Progenitor cell of endocrine pancreas (in vitro differentiated cells): ENCODE results near the gene ATP6V1B1. TPM values are rescaled to one million over a fixed set of nuclear protein-coding genes. Genes with fewer than 3 reads are reported as not detected.

Source experiments
- DNase-seq: peaks from one replicate; pipeline ENCODE4 v3.0.0; 2021; ENCODE audit warnings: low spot score; ENCODE audit not compliant: unreplicated experiment
- H3K27ac Mint-ChIP-seq: 2 replicates; pipeline ENCODE4 v1.8.0; 2021; ENCODE audit warnings: mild to moderate bottlenecking, moderate library complexity, mixed read lengths
- H3K27me3 Mint-ChIP-seq: 2 replicates; pipeline ENCODE4 v1.8.0; 2021; ENCODE audit warnings: mixed read lengths
- H3K36me3 Mint-ChIP-seq: 2 replicates; pipeline ENCODE4 v1.8.0; 2022; ENCODE audit warnings: mixed read lengths; ENCODE audit not compliant: insufficient read depth
- H3K4me1 Mint-ChIP-seq: 2 replicates; pipeline ENCODE4 v1.8.0; 2021; ENCODE audit warnings: low read depth, mixed read lengths
- H3K4me3 Mint-ChIP-seq: 2 replicates; pipeline ENCODE4 v1.8.0; 2021; ENCODE audit warnings: low read depth, mild to moderate bottlenecking, moderate library complexity, mixed read lengths
- H3K9me3 Mint-ChIP-seq: 2 replicates; pipeline ENCODE4 v1.8.0; 2021; ENCODE audit warnings: low read depth, mixed read lengths
- total RNA-seq: library from RNA; stranded (reverse); gene quantifications from 2 replicates; pipeline ENCODE4 v1.2.1, GENCODE V29; 2021
- TF ChIP-seq, protein P1 (sequence below): fragments of 200-600 bp; sonication (generic); IDR thresholded peaks from one replicate; pipeline ENCODE4 v1.5.0; 2021; ENCODE audit warnings: antibody characterized with exemption, mild to moderate bottlenecking; ENCODE audit not compliant: unreplicated experiment

The ATP6V1B1 gene
- total RNA-seq, 1 donor from 2014 or later: not detected

GRCh38 chr2:70978341-70979179, 42.9 kb downstream of the ATP6V1B1 start, which contains the start of gene ANKRD53:
ANKRD53 (plus strand) TSS chr2:70978630; CDS start chr2:70978646, 16 bp downstream.
- DNase-seq: peak; percentile 75
- Mint-ChIP-seq H3K4me3 (peak within 1 kb of the TSS; percentile 75), H3K27ac (peak within 1 kb of the TSS; percentile 94), H3K36me3 (no peaks in the 10 kb centered on the region), H3K4me1 (peaks cover 20% of the 10 kb centered on the region), H3K27me3 (no peaks in the 10 kb centered on the region), H3K9me3 (no peaks in the 10 kb centered on the region)
- TF ChIP-seq, protein P1, sequence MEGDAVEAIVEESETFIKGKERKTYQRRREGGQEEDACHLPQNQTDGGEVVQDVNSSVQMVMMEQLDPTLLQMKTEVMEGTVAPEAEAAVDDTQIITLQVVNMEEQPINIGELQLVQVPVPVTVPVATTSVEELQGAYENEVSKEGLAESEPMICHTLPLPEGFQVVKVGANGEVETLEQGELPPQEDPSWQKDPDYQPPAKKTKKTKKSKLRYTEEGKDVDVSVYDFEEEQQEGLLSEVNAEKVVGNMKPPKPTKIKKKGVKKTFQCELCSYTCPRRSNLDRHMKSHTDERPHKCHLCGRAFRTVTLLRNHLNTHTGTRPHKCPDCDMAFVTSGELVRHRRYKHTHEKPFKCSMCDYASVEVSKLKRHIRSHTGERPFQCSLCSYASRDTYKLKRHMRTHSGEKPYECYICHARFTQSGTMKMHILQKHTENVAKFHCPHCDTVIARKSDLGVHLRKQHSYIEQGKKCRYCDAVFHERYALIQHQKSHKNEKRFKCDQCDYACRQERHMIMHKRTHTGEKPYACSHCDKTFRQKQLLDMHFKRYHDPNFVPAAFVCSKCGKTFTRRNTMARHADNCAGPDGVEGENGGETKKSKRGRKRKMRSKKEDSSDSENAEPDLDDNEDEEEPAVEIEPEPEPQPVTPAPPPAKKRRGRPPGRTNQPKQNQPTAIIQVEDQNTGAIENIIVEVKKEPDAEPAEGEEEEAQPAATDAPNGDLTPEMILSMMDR: no peak

- Mint-ChIP-seq H3K4me3 (peak overlapping the region; percentile 60), H3K36me3 (no peaks in the 10 kb centered on the region), H3K4me1 (peaks cover 20% of the 10 kb centered on the region), H3K9me3 (no peaks in the 10 kb centered on the region), H3K27ac (peak overlapping the region; percentile 29), H3K27me3 (no peaks in the 10 kb centered on the region)
- DNase-seq: no peak
- TF ChIP-seq, protein P1: no peak
These were observed 43.4 kb downstream of the ATP6V1B1 start for GRCh38 chr2:70979180-70979488.

DNA sequence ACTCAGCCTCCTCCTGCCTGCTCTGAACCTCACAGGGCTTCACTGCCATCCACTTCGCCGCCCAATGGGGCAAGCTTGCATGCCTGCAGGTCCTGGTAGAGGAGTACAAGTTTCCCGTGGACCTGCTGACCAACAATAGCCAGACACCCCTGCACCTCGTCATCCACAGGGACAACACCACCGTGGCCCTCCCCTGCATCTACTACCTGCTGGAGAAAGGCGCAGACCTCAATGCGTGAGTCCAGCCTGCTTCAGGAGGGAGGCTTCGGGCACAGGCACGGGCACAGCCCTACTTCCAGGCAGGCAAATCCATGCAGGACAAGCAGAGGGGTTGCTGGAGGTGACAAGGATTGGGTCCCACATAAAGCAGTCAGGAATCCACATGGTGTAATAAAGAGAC, 43.9 kb downstream of the ATP6V1B1 start:
- Mint-ChIP-seq H3K36me3 (no peaks in the 10 kb centered on the region), H3K4me3 (peak overlapping the region; percentile 60), H3K27ac (no peak overlapping the region), H3K27me3 (no peaks in the 10 kb centered on the region), H3K4me1 (peaks cover 20% of the 10 kb centered on the region), H3K9me3 (no peaks in the 10 kb centered on the region)
- DNase-seq: no peak
- TF ChIP-seq, protein P1: no peak

- peaks cover 10% of the 10 kb centered on the region for H3K4me1 Mint-ChIP-seq
- H3K9me3 Mint-ChIP-seq: no peaks in the 10 kb centered on the region
- no peak overlapping the region for H3K4me3 Mint-ChIP-seq
- no peaks in the 10 kb centered on the region for H3K27me3 Mint-ChIP-seq
- DNase-seq: no peak
- no peak overlapping the region for H3K27ac Mint-ChIP-seq
- peaks cover 7% of the 10 kb centered on the region for H3K36me3 Mint-ChIP-seq
- TF ChIP-seq, protein P1: no peak
These were observed 45.7 kb downstream of the ATP6V1B1 start for GRCh38 chr2:70981421-70981820.

DNA sequence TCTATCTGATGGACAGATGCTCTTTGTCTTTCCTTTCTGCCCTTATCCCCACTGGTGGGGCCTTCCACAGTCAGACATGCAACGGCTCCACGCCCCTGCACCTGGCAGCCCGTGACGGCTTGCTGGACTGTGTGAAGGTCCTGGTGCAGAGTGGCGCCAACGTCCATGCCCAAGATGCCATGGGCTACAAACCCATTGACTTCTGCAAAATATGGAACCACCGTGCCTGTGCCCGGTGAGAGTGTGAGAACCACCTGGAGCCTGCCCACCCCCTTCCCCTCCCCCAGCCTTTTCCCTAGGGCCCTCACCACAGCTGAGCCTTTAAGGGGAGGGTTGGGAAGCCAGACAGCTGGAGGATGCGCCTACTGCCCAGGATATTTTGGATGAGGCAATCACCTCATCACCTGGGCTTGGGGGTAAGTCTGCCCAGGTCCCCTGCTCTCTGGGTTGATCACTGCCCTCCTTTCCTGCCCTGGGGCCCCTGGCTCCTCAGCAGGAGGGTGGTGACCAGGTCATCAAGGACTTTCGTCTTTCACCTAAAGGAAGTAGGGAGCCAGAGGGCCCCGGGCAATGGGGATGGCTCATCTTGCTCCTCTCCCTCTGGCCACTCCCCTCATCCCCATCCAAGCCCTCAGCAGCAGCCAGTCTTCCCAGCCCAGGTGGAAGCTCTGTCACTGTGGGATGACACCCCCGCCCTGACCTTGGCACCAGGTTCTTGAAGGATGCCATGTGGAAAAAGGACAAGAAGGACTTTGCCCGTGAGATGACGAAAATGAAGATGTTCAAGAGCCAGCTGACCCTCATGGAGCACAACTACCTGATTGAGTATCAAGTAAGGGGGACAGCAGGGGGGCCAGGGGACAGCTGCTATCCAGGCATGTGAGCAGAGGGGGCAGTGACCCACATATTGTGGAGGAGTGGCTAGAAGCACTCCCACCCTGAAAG, 46.4 kb downstream of the ATP6V1B1 start:
- H3K4me3 Mint-ChIP-seq: no peak overlapping the region
- peaks cover 6% of the 10 kb centered on the region for H3K4me1 Mint-ChIP-seq
- H3K27ac Mint-ChIP-seq: no peak overlapping the region
- H3K36me3 Mint-ChIP-seq: peaks cover 8% of the 10 kb centered on the region
- TF ChIP-seq, protein P1: no peak
- H3K27me3 Mint-ChIP-seq: no peaks in the 10 kb centered on the region
- no peak for DNase-seq
- H3K9me3 Mint-ChIP-seq: no peaks in the 10 kb centered on the region
